GM20000 (cell line): ENCODE data around the gene SLC15A4.
"Not testable (repeated sequence)": the region's sequence is repeated elsewhere in the genome, so short reads cannot be mapped to it uniquely, and the experiment has no call there.

Source experiments
- DNase-seq: peaks from one replicate; pipeline ENCODE4 v3.0.0; 2012; ENCODE audit warnings: low spot score
- CTCF ChIP-seq: IDR thresholded peaks from 2 replicates; pipeline ENCODE4 v1.5.1; 2012; ENCODE audit warnings: mild to moderate bottlenecking, control low read depth; ENCODE audit errors: extremely low read depth, missing control alignments

SLC15A4 gene

GRCh38 chr12:128842579-128842978 is 18.8 kb upstream of the SLC15A4 start:
- TF ChIP-seq CTCF, result no peak

GRCh38 chr12:128840862-128841468 is 17.2 kb upstream of the SLC15A4 start:
- no peak for DNase-seq
- TF ChIP-seq CTCF, result no peak

More at GRCh38 chr12:128842579-128842978, 18.8 kb upstream of the SLC15A4 start:
- no peak for DNase-seq

GRCh38 chr12:128839885-128840284 is 16.1 kb upstream of the SLC15A4 start:
- DNase-seq, result not testable (repeated sequence)

- DNase-seq, result no peak
- no peak for TF ChIP-seq CTCF
Measured at GRCh38 chr12:128833418-128833817, 9.7 kb upstream of the SLC15A4 start.

GRCh38 chr12:128830505-128830893 is 6.7 kb upstream of the SLC15A4 start:
- DNase-seq, result peak; percentile 60

GRCh38 chr12:128829861-128830504 is 6.2 kb upstream of the SLC15A4 start:
- DNase-seq, result peak; percentile 80
- TF ChIP-seq CTCF, result no peak

More at GRCh38 chr12:128830505-128830893, 6.7 kb upstream of the SLC15A4 start:
- TF ChIP-seq CTCF, result no peak

GRCh38 chr12:128827724-128828123 is 4.0 kb upstream of the SLC15A4 start:
- no peak for DNase-seq
- no peak for TF ChIP-seq CTCF

- no peak for DNase-seq
- no peak for TF ChIP-seq CTCF
Measured at GRCh38 chr12:128825835-128826234, 2.1 kb upstream of the SLC15A4 start.
